ENCODE measurements around the gene PTPRT.
"Not testable (repeated sequence)": the region's sequence is repeated elsewhere in the genome, so short reads cannot be mapped to it uniquely, and the experiment has no call there.

Gene PTPRT

DNA sequence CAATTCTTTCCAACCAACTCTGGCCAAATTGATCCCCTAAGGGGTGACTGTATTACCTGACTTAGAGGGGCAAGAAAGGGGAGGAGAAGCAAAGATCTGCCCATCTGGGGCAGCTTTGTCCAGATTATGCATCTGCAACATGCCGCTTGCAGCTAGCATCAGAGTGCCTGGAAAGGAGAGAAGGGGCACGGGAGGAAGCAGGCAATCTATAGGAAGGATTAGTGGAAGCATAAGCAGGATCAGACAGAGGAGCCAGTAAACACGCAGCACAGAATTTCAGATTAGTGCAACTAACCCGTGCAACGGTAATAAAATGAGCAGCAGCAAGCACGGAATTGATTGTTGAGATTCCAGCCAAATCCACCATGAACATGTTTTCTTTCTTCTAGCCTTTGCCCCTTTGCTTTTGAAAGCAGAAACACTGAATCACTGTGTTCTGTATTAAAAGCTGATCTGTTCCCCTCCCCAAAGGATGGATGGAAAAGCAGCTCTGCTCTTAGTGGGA, 927.9 kb downstream of the PTPRT start:
- DNase-seq: no peak

DNA sequence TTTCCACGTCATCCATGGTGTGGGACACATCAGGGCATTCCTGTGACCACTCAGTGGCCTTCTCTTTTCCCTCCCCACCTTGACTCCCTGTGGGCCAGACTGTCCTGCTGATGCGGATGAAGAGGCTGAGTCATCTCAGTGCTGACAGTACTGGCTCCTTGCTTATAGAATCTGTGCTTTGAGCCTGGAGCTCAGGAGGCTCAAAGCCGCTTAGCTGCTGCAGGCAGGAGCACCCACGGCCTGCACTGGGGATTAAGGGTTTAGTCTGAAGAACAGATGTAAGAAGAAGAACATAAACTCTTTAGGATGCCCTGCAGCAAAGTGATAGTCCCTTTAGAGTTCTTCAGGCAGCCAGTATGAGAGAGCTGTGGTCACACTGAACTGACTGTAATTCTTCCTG, 929.5 kb downstream of the PTPRT start:
- no peak for DNase-seq

DNA sequence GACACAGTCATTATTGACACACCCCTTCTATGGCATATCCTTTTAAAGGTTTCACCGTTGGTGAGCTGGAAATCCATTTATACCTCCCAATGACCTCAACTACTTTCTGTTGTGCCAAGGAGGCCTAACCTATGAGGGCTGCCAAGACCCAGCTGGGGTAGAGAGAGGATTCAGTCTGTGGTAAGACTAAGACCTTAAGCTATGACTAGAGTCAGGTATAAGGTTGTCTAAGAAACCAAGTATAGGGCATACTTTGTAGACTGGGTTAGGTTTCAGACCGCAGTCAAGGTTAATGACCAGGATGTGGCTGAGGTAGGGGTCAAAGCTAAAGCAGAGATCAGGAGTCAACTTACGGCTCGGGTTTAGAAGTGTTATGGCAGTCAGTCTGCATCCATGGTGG, 930.3 kb downstream of the PTPRT start:
- DNase-seq: no peak

DNA sequence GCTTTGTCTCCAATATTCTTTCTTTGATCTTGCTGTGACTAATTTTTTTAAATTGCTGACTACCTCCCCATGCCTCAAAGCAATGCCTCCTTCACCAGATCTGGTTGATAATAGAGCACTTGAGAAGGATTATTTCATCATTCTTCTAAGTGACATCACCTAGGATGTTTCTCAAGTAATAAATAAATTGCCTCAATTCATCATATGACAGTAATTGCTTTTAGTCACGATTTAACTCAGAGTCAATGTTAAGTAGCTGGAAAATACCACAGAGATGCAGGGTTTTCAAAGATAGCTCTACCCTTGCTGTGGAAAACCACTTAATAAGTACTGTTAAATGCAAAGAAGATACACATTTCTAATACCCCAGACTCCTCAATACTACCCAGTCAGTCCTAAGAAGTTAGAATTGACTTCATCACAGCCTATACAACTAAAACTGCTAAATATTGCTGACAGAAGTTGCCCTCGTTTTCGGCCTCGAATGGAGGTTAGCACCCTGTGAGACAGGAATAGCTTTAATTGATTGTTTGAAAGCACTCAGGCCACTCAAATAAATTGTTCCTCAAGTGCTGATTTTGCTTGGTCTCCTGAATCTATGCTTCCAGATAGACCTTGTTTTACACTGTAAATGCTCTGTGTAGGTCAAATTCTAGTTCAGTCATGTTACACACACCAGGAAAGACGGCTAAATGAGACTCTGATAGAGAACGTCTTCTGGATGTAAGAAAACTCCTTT, 931.0 kb downstream of the PTPRT start:
- no peak for DNase-seq

DNA sequence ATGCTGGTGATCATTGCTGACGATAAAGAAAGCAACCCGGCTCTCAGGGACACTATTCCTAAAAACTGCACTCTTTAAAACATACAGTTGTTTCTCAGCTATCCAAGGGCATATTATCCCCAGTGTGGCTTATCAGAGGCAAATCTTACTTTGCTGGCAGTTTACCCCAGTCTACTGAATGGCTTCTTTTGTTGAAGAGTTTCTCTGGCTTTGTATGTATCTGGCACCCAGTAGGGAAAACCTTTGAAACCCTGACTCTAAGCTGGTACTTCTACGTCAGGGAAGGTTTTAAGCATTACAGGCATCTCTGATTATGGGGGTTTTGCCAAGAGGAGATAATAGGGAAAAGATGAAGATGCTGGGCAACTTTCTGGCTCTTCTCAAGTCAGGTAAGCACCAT, 933.9 kb downstream of the PTPRT start:
- DNase-seq: no peak

DNA sequence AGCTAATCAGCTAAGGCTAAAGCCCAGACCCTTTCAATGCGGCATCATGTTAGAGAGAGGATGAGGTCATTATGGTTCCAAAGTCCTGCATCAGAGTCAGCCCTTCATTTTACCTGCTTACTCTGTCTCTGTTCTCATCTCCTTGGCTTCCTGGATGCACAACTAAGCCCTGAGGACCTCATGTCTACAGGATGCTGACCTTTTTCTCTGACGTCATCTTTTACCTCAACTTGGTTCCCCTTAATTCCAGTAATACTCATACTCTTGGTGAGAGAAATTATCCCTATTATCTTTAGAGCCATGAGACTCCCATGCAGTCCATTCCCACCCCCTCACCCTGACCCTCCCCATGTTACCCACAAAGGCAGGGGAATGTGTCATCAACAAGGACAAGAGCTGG, 935.0 kb downstream of the PTPRT start:
- DNase-seq: no peak

DNA sequence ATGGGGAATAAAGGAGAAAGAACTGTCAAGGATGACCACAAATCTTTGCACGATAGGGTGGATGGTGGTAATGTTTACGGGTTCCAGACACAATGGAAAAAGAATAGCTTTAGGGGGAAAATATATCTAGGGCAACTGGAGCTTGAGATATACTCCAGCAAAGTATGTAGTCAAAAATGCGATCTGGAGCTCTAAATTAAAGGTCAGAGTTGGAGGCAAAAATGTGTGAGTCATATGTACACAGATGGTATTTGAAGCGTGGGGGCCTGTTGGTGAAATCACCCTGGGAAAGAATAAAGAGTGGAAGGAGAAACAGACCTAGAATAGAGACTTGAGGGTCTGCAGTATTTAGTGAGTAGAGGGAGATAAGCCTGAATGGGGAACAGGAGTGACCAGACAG, 937.6 kb downstream of the PTPRT start:
- DNase-seq: no peak

DNA sequence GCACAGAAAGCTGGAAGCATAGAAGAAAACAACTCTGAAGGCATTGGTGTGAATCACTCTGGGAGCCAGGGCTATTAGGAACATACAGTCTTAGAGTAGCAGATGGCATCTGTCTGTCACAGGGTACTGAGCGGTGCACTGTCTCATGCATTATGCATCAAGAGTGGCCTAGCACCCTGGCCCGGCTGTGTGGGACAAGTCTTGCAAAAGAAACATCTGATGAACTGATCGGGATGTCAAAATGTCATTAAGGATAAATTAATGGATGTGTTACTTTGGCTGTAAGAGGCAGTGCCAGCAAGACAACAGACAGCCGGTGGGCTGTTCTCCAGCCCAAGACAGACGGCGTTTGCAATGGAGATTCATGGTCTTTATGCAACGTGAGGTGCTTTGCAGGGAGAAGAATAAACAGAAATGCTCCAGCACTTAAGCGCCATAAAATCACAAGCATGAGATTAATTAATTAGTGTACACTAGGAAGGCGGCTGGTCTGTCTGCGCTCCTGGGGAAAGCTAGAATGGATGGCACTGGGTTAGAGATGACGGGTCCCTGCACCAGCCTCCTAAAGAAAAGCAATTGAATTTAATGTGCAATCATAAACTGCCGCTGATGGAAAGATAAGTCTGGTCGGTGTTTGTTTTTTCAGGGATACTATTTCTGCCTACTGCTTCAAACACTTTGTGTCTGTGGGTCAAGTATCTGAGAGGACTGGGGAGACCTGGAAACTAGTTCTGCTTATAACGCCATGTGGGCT, 970.9 kb downstream of the PTPRT start:
- DNase-seq: no peak

DNA sequence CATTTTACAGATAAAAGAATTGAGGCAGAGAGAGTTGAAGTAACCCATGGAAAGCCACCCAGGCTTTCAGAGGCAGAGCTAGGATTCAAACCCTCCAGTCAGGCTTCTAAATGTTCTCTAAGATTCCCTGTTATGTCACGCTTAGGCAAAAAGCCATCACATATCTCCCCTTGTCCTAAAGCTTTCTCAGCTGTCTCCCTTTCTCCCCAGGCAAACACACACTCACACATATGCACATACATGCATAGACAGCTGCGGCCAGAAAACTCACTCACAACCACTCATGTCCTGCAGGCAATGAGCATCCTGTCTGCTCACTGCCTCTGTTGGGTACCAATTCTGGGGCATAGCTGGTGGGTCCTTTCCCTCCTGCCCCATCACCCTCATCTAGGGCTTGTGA, 975.6 kb downstream of the PTPRT start:
- DNase-seq: no peak

DNA sequence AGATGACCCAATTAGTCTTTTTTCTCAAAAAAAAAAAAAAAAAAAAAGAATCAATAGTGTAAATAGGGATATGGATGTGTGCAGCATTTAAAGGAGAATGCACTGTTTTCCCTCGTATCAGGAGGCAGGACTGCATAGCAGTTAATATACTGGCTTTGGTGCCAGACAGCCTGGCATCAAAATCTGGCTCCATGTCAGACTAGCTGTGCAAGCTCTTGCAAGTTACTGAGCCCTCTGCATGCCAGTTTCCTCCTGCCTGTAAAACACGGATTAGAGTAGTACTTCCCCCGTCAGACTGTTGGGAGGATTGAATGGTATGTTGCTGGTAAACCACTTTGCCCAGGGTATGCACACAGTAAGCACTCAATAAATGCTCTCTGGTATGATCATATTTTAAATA, 977.3 kb downstream of the PTPRT start:
- no peak for DNase-seq

DNA sequence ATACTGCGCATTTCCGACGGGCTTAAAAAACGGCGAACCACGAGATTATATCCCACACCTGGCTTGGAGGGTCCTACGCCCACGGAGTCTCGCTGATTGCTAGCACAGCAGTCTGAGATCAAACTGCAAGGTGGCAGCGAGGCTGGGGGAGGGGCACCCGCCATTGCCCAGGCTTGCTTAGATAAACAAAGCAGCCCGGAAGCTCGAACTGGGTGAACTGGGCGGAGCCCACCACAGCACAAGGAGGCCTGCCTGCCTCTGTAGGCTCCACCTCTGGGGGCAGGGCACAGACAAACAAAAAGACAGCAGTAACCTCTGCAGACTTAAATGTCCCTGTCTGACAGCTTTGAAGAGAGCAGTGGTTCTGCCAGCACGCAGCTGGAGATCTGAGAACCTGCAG, 983.1 kb downstream of the PTPRT start:
- not testable (repeated sequence) for DNase-seq

DNA sequence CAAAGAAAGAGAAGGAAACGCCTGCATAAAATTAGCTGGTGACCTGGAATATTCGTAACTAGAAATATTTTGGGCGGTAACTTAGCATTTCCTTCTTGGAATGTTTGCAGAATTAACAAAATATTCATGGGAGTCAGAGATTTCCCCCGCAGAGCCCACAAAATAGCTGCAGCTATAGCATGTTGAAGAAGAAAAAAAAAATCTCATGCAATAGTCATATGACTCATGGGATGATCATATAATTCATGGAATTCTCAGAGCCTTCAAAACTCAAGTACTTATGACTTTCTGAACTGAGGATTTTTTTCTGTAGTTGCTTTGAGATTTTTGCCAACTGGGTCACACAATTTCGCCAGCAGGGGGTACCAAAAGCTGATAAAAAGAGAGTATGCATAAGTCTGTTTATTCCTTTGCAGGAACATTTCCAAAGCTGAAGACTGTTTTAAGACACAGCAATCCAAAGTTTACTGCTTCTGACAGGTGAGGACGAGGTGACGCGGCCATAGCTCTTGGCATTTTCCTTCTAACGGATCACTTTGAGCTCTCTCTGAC, 985.5 kb downstream of the PTPRT start:
- peak; percentile 37 for DNase-seq

DNA sequence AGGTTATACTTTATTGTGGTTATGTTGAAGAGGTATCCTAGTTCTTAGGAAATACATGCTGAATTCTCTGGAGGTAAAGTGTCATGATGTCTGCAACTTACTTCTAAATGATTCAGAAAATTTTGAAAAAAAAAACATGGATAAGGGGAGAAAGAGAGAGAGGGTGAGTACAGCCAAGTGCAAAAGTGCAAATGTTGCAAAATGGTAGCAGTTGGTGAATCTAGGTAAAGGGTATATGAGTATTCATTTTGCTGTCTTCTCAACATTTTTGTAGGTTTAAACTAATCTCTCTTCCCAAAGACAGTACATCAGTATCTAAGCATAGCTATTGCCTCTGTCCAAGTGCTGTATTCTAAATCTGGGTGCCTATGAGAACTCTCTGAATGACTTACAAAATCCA, 992.1 kb downstream of the PTPRT start:
- DNase-seq: no peak

DNA sequence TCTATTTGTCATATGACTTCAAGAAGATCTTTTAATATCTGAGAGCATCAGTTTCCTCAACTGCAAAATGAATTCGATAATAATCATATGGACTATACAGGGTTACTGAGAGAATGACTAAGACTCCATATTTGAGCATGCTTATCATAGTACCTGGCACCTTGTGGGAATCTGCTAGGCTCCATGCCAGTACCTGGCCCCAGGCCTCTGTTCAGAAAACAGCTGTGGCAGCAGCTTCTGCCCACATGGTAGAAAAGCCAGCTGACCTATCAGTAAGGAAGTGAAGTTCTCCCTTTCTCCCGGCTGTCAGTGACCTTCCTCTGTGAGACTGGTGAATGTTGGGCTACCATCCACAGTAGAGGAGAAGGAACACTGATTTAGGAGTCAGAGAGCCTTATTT, 996.6 kb downstream of the PTPRT start:
- DNase-seq: no peak

DNA sequence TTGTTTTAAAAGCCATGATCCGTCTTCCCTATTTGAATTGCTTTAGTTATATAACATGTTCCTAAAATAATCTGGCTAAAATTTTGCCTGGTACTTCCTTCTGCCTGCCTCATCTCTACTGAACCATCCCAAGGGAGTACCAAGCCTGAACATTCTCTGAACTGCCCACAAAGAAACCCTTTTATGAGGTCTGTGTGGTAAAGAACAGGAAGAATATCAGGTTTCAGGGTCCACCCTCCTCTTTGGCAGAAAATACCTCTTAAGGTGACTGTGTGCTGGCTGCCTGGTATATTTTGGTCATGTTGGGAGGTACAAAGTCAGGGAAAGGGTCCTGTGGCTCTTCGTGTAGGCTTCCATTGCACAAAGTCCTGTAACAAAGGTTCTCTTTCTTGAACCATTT, 997.4 kb downstream of the PTPRT start:
- DNase-seq: no peak

DNA sequence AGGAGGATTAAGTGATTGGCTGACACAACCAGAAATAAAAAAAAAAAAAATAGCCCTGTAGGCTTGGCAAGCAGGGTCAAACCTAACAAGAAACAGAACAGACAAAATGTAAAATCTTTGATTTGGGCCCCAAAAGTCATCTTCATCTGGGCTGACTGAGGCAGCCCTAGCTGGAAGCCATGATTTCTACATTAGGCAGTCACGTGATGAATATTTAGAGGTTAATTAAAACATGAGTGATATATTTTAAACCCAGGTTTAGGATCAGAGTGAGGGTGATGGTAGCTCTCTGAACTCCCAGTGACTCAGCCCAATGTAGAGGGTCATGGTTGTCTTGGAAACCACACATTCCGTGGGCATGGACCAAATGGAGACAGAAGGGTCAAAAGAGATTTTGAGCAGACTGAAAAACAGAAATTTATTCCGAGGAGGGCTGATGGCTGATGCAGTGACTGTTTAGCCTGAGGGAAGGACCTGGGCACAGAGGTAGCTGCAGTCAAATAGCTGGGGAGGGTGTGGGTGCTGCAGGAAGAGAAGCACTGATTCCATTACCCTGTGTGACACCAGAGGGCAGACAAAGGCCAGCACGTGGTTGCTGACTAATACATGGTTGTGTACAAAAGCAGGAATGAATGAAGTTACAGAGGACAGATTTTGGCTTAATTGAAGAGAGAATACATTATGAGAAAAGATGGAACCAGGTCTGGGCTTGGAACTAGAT, 998.4 kb downstream of the PTPRT start:
- no peak for DNase-seq

DNA sequence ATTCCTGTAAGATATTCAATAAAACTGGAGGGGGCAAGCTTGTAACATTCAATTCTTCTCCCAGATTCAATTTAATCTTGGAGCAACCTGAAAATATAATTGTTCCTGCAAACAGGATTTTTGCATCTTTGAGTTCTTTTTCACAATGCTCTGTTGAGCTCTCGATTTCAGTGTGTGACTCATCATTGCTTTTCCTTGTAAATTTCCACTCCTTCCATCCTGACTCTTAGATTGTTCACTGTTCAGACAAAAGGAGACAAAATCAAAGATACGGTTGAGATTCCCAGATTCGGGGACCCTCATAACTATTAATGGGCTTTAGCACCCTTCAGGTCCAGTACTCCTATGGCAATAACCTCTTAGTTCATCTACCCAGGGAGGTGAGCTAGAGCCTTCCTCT, 999.6 kb downstream of the PTPRT start:
- no peak for DNase-seq

DNA sequence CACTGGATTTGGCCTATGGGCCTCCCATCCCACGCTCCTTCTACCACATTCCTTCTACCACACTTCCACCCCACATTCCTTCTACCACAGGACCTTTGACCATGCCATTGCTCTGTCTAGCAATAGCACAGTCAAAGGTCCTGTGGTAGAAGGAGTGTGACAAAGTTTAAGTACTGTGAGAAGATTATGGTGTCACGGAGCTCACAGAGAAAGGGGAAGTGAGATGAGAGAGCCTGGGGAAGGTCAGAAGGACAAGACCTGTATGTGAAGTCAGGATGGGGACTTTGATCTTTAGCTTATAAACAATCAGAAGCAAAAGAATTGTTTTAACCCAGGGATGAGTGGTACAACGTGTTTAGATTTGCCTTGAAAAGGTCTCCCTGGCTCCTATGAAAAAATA, 1003.4 kb downstream of the PTPRT start:
- no peak for DNase-seq

DNA sequence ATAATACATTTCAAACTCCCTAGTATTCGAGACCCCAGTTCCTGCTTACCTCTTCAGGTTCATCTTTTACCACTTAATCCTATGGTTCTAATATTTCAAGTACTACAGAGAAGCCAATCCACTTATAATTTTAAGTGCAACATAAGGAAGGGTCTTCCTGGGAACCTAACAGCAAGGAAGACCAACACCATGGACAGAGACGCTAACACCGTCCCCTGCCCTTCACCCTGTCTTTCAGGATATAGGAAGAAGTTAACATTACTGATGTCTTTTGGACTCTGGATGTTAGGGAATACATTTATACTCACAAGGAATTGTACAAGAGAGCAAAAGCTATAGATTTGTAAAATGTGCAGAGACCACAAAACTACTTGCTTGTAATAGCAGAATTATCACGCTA, 1006.6 kb downstream of the PTPRT start:
- DNase-seq: no peak

DNA sequence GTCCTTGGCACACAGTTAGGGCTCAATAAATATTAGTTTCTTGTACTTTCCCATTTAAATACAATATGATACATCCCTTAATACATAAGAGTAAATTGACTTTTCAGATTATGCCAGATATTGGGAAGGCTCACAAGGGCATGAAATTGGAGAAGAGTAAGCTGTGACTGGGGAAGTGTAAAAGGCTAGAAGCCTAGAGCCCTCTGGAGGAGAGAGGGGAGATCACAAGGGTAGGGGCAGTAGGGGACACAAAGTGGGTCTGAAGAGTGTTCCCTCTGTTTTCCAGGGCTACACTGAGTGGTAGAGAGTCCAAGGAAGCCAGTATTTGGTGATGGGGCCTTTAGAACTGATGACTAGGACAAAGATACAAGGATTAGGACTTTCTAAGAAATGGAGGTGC, 1008.6 kb downstream of the PTPRT start:
- no peak for DNase-seq

DNA sequence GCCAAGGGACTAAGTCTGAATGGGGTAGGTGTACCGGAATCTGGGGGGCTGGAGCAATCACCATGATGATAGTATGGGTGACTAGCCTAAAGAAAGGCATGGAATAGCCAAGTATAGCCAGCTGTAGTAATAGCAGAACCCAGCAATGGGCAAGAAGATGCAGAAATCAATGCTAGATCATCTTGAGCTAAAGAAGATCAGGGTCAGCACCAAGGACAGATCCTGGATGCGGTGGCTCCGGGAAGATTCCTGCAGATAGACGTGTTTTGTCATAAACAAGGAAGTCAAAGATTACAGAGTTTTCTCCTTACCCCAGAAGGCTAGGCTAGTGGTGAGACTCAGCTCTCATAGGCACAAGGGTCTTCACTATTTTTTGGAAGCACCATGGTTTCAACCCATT, 1009.9 kb downstream of the PTPRT start:
- peak; percentile 41 for DNase-seq

DNA sequence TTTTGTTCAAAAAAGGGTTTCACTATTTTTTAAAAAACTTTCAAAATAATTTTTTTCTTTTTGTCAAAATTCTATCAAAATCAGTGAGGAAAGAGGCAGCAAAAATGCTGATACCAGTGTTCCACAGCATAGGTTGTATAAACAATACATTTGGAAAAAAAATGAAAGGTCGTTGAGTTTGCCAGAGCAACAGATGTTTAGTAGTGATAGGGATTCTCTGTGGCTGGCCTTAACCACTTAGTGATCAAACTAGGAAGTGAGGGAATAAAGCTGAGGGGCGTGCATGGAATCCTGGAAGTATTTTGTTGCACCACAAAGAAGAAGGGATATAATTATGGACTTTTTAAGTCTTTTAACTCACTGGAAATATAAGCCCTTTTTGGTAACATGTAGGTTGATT, 1016.3 kb downstream of the PTPRT start:
- no peak for DNase-seq

DNA sequence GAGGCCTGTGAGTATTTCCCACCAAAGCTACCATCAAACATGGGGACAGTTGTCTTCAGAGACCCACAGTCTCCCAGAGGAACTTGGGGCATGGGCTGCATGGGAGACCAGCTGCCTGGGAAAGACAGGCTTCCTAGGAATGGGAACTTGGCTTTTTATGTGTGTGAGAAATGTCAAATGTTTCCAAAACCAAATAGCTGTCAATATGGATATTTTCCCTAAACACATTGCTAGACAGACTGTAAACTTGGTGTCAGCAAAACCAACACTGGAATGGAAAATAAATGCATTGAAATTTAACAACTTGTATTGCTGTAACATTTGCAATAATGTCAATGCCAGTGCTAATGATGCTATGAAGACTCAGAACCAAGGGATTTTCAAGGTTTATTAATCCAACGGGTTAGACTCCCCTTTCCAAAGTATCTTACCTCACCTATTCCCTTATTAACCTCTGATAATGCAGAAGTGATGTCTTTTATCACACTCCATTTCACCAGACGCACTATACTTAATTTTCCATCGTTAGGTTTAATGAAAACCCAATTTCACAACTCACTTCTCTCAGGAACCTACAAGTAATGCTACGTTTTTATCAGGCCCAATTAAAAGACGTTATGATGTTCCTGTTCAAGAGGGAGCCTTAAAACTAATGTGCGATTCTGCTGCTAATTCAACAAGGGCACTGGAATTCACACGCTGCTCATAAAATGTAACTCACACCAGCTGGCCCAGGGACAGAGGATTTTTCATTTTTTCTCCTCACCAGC, 1025.4 kb downstream of the PTPRT start:
- DNase-seq: no peak

Measured in left hindlimb (tissue), 1 donor.